COLO668 (cell line): Measurements from ENCODE around the gene KBTBD4.
"Not testable (repeated sequence)": the region's sequence is repeated elsewhere in the genome, so short reads cannot be mapped to it uniquely, and the experiment has no call there.

Experiments
- DNase-seq: peaks from one replicate; lab custom pipeline; 2025; ENCODE audit not compliant: unreplicated experiment; lab: John Stamatoyannopoulos, UW

The KBTBD4 gene

DNA sequence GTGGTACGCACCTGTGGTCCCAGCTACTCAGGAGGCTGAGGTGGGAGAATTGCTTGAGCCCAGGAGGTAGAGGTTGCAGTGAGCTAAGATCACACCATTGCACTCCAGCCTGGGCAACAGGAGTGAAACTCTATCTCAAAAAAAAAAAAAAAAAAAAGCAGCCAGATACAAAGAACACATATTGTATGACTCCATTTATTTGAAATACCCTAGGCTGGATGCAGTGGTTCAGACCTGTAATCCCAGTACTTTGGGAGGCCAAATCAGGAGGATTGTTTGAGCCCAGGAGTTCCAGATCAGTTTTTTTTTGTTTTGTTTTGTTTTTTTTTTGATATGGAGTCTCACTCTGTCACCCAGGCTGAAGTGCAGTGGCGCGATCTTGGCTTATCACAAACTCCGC, 16.4 kb downstream of the KBTBD4 start:
- DNase-seq: not testable (repeated sequence)

DNA sequence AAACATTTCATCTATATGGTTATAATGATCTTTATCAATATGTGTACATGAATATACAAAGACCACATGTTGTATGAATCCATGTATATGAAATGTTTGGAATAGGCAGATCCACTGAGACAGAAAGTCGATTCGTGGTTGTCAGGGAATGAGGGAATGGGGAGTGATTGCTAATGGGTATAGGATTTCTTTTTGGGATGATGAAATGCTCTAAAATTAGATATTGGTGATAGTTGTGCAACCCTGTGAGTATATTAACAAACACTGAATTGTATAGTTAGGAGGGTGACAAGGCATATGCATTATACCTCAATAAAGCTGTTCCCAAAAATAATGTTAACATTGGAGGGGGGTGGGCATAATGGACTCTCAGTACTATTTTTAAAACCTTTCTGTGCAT, 18.3 kb downstream of the KBTBD4 start:
- DNase-seq: no peak

DNA sequence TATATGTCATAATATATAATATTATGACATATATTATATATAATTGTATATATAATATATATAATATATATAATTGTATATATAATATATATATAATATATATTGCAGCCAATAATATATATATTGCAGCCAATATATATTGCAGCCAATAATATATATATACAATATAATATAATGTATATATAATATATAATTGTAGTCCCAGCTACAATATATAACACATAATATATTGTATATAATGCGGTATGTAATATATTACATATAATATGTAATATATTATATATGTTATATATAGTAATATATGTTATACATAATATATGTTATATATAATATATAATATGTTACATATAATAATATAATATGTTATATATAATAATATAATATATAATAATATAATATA, 20.1 kb downstream of the KBTBD4 start:
- DNase-seq: no peak

DNA sequence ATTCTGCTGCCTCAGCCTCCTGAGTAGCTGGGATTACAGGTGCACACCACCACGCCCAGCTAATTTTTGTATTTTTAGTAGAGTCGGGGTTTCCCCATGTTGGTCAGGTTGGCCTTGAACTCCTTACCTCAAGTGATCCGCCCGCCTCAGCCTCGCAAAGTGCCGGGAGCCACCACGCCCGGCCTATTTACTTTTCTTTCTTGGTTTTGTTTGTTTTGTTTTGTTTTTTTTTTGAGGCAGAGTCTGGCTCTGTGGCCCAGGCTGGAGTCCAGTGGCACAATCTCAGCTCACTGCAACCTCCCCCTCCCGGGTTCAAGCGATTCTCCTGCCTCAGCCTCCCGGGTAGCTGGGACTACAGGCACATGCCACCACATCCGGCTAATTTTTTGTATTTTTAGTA, 21.8 kb downstream of the KBTBD4 start:
- not testable (repeated sequence) for DNase-seq

DNA sequence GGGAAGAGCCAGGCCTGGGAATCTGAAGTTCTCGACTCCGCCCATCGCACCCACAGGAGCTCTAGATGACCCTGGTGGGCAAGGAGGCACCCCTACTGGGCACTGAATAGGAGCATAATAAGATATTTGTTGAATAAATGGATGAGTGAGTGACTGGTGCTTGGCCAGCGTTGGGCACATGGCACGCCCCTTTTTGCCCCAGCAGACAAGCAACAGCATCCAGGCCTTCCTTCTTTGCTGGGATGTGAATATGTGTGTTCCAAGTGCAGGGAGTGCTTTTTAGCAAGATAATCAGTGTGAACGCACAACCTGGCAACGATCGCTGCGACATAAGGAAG, 25.4 kb downstream of the KBTBD4 start:
- DNase-seq: no peak

DNA sequence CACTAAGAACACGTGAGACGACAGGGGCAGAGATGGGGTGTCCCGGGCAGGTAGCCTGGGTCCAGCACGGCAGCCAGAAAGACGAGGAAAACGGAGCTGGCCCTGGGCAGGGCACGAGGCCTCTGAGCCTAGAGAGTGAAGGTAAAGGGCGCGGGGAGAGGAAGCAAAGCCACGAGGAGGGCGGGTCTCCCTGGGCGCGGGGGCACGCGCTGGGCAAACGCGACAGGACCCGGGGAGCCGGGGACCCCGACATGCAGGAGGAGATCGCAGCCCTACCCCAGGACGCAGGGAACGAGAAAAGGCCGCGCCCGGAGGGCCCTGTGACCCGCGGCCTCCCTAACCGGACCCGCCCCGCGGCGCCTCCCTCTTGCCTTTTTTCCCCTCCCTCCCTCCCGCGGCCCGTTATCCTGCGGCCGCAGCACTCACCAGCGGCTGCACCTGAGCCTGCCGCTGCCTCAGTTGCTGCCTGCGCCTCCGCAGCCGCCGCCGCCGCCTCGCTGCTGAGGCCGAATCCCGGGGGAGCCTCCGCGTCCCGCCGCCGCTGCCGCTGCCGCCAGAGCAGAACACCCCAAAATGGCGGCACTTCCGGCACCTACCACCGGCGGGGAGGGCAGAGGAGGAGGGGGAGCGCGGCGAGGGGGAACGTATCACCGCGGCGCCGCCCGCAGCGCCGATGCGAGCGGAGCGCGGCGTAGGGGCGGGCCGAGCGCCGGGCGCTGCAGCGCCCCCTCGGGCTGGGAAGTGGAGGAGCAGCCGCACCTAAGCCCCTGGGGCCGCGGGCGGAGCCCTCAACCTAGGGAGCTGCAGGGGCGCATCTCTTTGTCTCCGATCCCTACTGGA, 26.0 kb downstream of the KBTBD4 start, which contains the start of gene CELF1:
Gene CELF1 (minus strand): TSS at position 567 of the 840 bp plus-strand sequence. CDS start 53,609 bp downstream, outside the sequence.
- peak; percentile 98 for DNase-seq

DNA sequence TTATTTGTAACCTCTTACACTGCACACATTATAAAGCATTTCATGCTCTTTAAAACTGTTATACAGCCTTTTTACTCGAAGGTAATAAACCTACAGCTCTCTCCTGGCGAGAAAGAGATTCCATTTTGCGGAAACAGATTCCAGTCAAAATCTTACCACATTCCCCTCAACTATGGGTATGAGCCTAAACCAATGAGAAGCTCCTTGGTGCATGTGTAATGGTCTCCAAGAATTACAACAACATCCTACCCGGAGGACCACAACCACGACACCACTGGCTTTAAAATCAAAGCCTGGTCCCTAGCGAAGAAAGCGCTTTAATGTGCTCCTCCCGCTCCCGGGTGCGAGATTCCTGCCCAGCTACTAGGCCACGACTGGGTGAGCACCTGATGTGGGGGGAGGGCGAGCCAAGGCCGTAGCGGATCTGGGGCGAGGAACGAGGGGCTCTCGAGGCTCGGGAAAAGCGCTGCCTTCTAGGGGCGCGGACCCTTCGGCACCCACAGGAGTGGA, 26.7 kb downstream of the KBTBD4 start:
- DNase-seq: peak; percentile 51

DNA sequence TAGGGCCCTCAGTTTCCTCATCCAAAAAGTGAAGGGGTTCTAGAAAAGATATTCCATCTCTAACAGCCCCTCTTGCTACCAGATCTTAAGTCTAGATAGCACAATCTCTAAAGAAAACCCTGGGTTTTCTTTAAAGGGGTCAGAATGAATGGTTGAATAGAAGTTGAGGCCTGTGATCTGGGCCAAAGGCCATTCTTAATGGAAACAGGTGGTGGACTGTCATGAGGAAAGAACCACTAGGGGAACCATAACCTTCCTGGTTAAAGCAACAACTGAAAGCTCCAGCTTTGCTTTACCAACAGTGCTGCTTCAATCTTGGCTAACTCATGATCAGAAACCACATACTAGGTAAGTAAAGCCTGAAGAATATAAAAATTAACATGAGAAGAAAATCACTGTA, 27.7 kb downstream of the KBTBD4 start:
- DNase-seq: no peak

DNA sequence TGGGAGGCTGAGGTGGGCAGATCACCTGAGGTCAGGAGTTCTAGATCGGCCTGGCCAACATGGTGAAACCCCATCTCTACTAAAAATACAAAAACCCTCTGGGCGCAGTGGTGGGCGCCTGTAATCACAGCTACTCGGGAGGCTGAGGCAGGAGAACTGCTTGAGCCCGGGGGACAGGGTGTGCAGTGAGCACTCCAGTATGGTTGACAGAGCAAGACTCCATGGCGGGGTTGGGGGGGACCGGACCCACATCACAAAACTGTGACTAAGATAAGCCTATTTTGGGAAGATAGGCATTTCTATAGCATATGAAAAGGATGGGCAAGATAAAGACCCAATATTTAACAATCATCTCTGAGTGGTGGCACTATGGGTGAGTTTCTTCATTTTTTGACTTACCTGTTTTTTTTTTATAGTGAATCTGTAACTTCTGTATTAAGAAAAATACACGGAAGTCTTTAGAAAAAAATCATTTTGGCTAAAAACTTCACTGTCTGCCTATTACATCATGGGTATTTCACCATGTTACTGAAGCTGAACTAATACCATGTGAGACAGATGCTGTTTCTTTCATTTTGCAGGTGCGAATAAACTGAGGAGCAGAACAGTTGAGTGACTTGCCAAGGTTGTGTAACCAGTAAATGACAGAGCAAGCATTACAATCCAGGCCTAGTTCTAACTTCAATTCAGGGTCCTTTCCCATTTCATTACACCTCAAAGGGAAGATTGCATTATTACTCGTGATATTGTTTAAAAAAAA, 28.3 kb downstream of the KBTBD4 start:
- no peak for DNase-seq

DNA sequence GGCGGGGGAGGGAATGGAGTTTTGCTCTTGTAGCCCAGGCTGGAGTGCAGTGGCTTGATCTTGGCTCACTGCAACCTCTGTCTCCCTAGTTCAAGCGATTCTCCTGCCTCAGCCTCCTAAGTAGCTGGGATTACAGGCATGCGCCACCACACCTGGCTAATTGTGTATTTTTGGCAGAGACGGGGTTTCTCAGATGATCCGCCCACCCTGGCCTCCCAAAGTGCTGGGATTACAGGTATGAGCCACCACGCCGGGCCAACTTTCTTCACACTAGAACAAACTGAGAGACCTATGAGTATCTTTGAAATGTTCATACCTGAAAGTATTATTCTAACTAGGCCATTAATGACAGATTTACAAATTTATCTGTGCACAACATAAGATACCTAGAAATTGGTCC, 32.5 kb downstream of the KBTBD4 start:
- not testable (repeated sequence) for DNase-seq

DNA sequence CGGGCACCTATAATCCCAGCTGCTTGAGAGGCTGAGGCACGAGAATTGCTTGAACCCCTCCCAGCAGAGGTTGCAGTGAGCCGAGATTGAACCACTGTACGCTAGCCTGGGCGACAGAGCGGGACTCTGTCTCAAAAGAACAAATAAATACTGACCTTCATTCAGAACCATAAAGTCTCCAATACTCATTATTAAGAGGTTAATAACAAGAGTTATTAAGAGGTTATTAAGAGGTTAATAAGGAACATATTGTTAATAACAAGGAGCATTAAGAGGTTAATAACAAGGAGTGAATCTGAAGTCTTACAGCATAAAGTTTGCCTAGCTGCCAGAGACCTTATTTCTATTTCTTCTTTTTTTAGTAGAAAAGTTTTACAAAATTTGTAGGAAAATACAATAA, 33.5 kb downstream of the KBTBD4 start:
- no peak for DNase-seq

DNA sequence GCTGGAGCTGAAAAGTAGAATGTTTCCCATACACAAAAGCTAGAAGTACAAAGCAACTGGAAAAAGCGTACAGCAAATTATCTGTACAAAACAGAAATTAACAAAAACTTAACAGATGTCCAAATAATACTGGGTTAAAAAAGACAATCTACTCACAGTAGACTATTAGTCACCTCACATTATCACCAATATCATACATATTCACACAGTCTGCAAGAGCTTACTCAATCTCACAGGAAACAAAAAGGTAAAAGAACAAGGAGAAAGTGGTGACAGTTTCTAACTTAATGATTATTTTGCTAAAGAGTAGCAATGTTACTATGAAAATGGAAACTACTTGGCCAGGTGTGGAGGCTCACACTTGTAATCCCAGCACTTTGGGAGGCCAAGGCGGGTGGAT, 37.7 kb downstream of the KBTBD4 start:
- no peak for DNase-seq

DNA sequence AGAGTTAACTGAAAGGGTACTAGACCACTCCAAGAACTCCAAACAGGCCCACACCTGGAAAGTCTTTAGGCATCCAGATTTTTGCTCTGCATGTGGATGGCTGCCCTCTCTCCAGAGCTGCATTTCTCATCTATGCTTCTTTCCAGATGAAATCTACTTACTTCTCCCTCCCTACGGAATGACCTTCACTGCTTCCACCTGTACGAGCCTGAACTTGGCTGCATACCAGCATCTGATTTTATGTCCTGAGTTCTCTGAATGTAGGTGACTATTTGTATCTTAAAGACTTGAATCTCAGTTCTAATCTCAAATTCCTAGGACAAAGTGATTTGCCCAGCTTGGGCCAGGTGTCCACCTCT, 39.1 kb downstream of the KBTBD4 start:
- DNase-seq: no peak

DNA sequence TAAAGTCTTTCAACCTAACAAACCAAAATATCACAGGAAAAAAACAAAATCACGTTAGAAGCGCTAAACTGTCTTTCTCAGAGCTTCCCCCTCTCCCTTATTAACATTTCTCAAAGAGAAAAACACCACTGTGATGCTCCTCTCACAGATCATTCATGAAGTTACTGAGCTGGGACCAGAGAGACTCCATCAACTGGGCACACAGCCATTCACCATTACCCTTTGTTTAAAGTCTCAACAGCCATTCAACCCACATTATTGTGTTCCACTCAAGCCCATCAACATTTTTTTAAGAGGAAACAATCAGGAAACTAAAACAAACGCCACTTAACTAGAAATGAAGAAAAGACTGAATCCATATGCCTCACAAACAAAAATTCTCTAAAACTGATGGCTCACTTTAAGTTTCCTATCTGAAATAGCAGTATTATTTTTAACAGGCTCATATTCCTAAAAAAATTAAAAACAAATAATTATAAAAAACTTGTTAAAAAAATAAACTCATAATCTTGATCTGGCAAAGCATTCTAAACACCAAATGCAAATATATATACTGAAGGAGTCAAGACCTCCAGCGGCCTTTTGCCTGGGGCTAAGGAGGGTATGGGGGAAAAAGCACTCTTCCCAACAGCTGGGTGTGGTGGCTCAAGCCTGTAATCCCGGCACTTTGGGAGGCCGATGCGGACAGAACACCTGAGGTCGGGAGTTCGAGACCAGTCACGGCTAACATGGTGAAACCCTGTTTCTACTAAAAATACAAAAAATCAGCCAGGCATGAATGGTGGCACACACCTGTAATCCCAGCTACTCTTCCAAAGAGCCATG, 39.8 kb downstream of the KBTBD4 start:
- DNase-seq: no peak

DNA sequence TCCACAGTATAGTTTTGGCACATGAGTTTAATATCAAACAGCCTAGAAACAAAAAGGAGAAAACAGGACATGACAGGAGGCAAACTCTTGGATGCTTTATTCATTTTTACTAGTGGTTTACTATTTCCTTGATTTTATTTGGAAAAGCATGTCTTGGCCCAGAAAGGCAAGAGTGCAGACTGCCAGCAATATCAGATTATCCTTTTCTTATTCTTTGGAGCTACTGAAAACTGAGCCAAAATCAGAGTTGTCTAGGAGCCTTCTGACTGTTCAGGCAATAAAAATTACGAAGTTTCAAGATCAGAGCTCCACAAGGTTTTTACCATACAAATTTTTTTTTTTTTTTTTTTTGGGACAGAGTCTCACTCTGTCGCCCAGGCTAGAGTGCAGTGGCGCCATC, 41.9 kb downstream of the KBTBD4 start:
- no peak for DNase-seq

DNA sequence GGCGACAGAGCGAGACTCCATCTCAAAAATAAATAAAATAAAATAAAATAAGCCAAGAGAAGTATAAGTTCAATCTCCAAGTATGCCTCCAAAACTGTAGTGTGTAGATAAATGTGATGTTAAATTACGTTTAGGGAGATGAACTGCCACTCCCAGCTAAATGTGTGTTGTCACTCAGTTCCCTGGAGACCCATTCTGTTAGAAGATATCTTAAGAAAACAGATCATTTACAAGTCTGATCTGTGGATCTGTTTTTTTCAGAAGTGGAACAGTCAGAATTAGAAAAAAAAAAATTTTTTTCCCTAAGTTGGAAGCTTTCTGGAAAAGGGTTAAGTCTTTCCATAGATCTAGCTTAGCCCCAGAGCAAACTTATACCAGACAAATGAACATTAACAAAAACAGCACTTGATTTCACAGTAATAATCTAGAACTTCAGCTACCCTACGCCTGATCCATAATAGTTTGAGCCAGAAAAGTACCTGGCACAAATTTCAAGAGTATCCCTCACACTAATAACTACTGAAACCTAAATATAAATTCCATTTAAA, 44.0 kb downstream of the KBTBD4 start:
- no peak for DNase-seq

DNA sequence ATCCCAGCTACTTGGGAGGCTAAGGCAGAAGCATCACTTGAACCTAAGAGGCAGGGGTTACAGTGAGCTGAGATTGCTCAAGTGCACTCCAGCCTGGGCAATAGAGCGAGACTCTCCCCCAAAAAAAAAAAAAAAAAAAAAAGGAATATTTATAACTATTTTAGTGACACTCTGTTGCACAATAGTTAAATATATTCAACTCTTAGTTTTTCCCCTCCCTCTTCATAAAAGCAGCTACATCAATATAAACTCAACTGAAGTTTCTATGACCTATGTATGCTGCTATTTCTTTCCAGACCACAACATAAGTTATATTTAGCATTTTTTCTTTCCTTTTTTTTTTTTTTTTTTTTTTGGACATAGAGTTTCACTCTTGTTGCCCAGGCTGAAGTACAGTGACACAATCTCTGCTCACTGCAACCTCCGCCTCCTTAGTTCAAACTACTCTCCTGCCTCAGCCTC, 45.0 kb downstream of the KBTBD4 start:
- DNase-seq: no peak

DNA sequence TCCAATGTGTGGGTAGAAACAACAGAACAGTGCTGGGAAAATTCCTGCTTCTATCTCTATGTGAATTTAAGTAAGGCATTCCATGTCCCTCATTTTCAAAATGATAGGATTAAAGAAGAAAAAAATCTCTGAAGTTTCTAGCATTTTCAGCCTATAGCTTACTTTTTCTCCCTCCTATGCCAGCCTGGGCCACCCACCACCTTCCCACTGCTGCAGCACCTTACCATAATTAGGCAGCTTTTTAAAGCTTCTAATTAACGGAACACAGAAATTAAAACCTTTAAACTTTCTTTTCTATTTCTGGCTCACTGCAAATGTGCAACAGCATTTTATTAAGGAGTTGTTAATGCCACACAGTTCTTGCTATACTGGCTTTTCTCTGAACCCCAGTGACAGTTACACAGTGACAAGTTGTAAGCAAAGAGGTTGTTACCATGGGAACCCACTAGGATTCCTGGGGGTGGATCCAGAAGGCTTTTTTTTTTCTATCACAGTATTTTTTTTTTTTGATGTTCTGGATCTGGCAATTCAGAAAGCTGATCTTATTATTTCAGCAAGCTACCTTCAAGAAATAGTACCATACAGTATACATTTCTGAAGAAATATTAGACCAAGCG, 46.1 kb downstream of the KBTBD4 start:
- DNase-seq: no peak

DNA sequence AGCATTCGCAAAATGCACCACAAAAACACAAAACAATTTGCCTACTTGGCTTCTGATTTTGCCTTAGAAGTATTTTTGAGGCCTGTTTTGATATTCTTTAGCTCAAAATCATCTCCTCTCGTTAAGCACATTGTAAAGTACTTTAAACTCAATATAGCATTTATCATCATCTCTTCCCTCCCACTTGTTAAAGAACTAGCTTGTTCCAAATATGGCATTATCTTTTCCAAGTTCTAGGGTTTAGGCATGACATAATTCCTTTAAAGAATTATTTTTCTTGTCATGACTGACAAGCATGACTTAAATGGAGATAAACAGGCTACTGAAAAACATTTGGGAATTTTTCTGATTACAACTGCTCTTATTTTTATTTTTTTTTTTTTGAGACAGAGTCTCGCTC, 47.1 kb downstream of the KBTBD4 start:
- no peak for DNase-seq

DNA sequence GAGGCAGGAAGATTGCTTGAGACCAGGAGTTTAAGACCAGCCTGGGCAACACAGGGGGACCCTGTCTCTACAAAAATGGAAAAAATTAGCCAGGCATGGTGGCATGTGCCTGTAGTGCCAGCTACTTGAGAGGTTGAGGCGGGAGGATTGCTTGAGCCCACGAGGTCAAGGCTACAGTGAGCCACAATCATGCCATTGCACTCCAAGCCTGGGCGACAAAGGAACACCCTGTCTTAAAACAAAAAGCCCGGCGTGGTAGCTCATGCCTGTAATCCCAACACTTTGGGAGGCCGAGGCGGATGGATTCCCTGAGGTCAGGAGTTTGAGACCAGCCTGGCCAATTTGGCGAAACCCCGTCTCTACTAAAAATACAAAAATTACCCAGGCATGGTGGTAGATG, 48.0 kb downstream of the KBTBD4 start:
- DNase-seq: not testable (repeated sequence)

DNA sequence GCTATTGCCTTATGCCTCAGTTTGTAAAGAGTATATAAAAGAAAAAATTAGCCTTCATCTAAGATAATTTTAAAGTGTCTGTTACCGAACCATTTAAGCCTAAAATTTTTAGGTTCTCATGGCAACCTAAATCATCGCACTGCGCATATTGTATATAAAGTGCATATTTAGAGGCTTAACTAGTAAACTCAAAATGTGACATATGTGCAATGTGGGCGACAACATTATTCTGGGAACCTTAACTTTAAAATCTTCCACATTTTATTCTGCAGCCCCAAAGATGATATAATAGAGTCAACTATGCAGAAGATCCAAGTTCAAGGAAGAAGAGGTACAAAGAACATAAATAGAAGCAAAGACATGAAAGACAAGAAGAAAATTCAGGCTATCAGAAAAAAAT, 48.8 kb downstream of the KBTBD4 start:
- DNase-seq: no peak
